ENCODE data around the gene MIPOL1.

MIPOL1 gene

GRCh38 chr14:37262649-37263048 is 64.9 kb downstream of the MIPOL1 start:
- no peak for DNase-seq (ENCODE audit: low read depth)
- no peak for TF ChIP-seq CTCF (IDR thresholded peaks at IDR 0.05; ENCODE audit: low read depth, low read length, missing control alignments)
- no peak overlapping the region for H3K4me3 ChIP-seq (ENCODE audit: low read depth, low read length)
- in situ Hi-C loops (cut with HindIII; ENCODE audit: low sequenced_read_pairs) = no loop called here

GRCh38 chr14:37263656-37264236 is 66.0 kb downstream of the MIPOL1 start:
- no peak overlapping the region for H3K4me3 ChIP-seq (ENCODE audit: low read depth, low read length)
- DNase-seq (ENCODE audit: low read depth) = no peak
- TF ChIP-seq CTCF (IDR thresholded peaks at IDR 0.05; ENCODE audit: low read depth, low read length, missing control alignments) = no peak
- in situ Hi-C loops (cut with HindIII; ENCODE audit: low sequenced_read_pairs) = no loop called here

- no peak for TF ChIP-seq CTCF (IDR thresholded peaks at IDR 0.05; ENCODE audit: low read depth, low read length, missing control alignments)
- DNase-seq (ENCODE audit: low read depth) = no peak
- in situ Hi-C loops (cut with HindIII; ENCODE audit: low sequenced_read_pairs) = no loop called here
- H3K4me3 ChIP-seq (ENCODE audit: low read depth, low read length) = no peak overlapping the region
Observed at GRCh38 chr14:37268788-37269187, 71.1 kb downstream of the MIPOL1 start.

GRCh38 chr14:37270629-37271028 is 72.9 kb downstream of the MIPOL1 start:
- TF ChIP-seq CTCF (IDR thresholded peaks at IDR 0.05; ENCODE audit: low read depth, low read length, missing control alignments) = no peak
- H3K4me3 ChIP-seq (ENCODE audit: low read depth, low read length) = no peak overlapping the region
- DNase-seq (ENCODE audit: low read depth) = no peak
- in situ Hi-C loops (cut with HindIII; ENCODE audit: low sequenced_read_pairs) = no loop called here

- no peak for TF ChIP-seq CTCF (IDR thresholded peaks at IDR 0.05; ENCODE audit: low read depth, low read length, missing control alignments)
- H3K4me3 ChIP-seq (ENCODE audit: low read depth, low read length) = no peak overlapping the region
- in situ Hi-C loops (cut with HindIII; ENCODE audit: low sequenced_read_pairs) = no loop called here
- DNase-seq (ENCODE audit: low read depth) = no peak
Observed at GRCh38 chr14:37272569-37272968, 74.8 kb downstream of the MIPOL1 start.

GRCh38 chr14:37274652-37275051 is 76.9 kb downstream of the MIPOL1 start:
- DNase-seq (ENCODE audit: low read depth) = no peak
- H3K4me3 ChIP-seq (ENCODE audit: low read depth, low read length) = no peak overlapping the region
- no peak for TF ChIP-seq CTCF (IDR thresholded peaks at IDR 0.05; ENCODE audit: low read depth, low read length, missing control alignments)
- in situ Hi-C loops (cut with HindIII; ENCODE audit: low sequenced_read_pairs) = no loop called here
